IMR-90 (cell line): Measurements from ENCODE around the gene COL9A3. TPM values are rescaled to one million over a fixed set of nuclear protein-coding genes. Genes with fewer than 3 reads are reported as not detected.

Source experiments
- ATAC-seq: fragments of 200-7000 bp; cut with Tn5 transposase; 2 replicates; pipeline ENCODE4 v1.9.1; 2020; ENCODE audit warnings: low read depth, mild to moderate bottlenecking, moderate library complexity
- BruUV-seq: library from RNA; stranded (reverse); fragments of 400-500 nt; replicated peaks from 2 replicates; lab custom pipeline; 2021; lab: Mats Ljungman, UMichigan
- CTCF ChIA-PET: fragments of 300-600 bp; formaldehyde crosslinking; extraction: SDS; loops from one replicate; lab custom pipeline; 2021; ENCODE audit warnings: antibody characterized with exemption; lab: Yijun Ruan, JAX
- POLR2A ChIA-PET: fragments of 300-600 bp; sonication (Branson Sonifier 250); formaldehyde crosslinking; loops from one replicate; lab custom pipeline; 2022; ENCODE audit warnings: antibody characterized with exemption; ENCODE audit not compliant: unreplicated experiment; lab: Charles Lee
- DNase-seq: peaks from one replicate; pipeline ENCODE4 v3.0.0; 2013
- H2AFZ ChIP-seq: replicated peaks from 2 replicates; pipeline ENCODE3; 2013; ENCODE audit warnings: low read length, mild to moderate bottlenecking; ENCODE audit not compliant: poor library complexity
- H2AK5ac ChIP-seq: 2 replicates; pipeline ENCODE4 v1.6.1; 2013; ENCODE audit warnings: low read depth, low read length, inconsistent platforms
- H2AK9ac ChIP-seq: replicated peaks from 2 replicates; pipeline ENCODE3; 2013; ENCODE audit warnings: mild to moderate bottlenecking, low read depth, low read length, moderate library complexity; ENCODE audit not compliant: poor library complexity
- H2BK120ac ChIP-seq: 2 replicates; pipeline ENCODE4 v1.6.1; 2013; ENCODE audit warnings: low read depth, low read length, inconsistent platforms
- H2BK15ac ChIP-seq: 3 replicates; pipeline ENCODE4 v1.6.1; 2013; ENCODE audit warnings: low read depth, low read length, inconsistent platforms
- H2BK20ac ChIP-seq: 2 replicates; pipeline ENCODE4 v1.6.1; 2013; ENCODE audit warnings: low read depth, mild to moderate bottlenecking, inconsistent platforms, low read length, moderate library complexity
- H2BK5ac ChIP-seq: 2 replicates; pipeline ENCODE4 v1.6.1; 2013; ENCODE audit warnings: mild to moderate bottlenecking, low read depth, low read length, inconsistent platforms; ENCODE audit not compliant: poor library complexity, severe bottlenecking
- H3K14ac ChIP-seq: replicated peaks from 2 replicates; pipeline ENCODE4 v1.6.1; 2013; ENCODE audit warnings: low read depth, low read length, inconsistent platforms
- H3K18ac ChIP-seq: 2 replicates; pipeline ENCODE4 v1.6.1; 2013; ENCODE audit warnings: low read depth, low read length, control low read depth
- H3K23ac ChIP-seq: 2 replicates; pipeline ENCODE4 v1.6.1; 2013; ENCODE audit warnings: low read depth, low read length, inconsistent platforms
- H3K27ac ChIP-seq: 2 replicates; pipeline ENCODE4 v1.5.1; 2013; ENCODE audit warnings: mild to moderate bottlenecking, control low read depth, low read length; ENCODE audit not compliant: insufficient read depth
- H3K27me3 ChIP-seq: 2 replicates; pipeline ENCODE4 v1.6.1; 2013; ENCODE audit warnings: low read length; ENCODE audit not compliant: control insufficient read depth, insufficient read depth
- H3K36me3 ChIP-seq: 2 replicates; pipeline ENCODE4 v1.6.1; 2013; ENCODE audit warnings: low read length, mixed read lengths; ENCODE audit not compliant: control insufficient read depth, insufficient read depth
- H3K4ac ChIP-seq: 2 replicates; pipeline ENCODE4 v1.6.1; 2013; ENCODE audit warnings: low read depth, low read length, inconsistent platforms
- H3K4me1 ChIP-seq: 2 replicates; pipeline ENCODE4 v1.6.1; 2013; ENCODE audit warnings: low read length, mixed read lengths; ENCODE audit not compliant: control insufficient read depth, insufficient read depth
- H3K4me2 ChIP-seq: 2 replicates; pipeline ENCODE4 v1.6.1; 2013; ENCODE audit warnings: low read depth, mild to moderate bottlenecking, control low read depth, low read length, moderate library complexity
- H3K4me3 ChIP-seq: 2 replicates; pipeline ENCODE4 v1.5.1; 2013; ENCODE audit warnings: low read depth, mild to moderate bottlenecking, control low read depth, low read length, moderate library complexity; ENCODE audit not compliant: insufficient read depth
- H3K56ac ChIP-seq: 2 replicates; pipeline ENCODE4 v1.6.1; 2013; ENCODE audit warnings: low read length, inconsistent platforms; ENCODE audit not compliant: insufficient read depth; ENCODE audit errors: extremely low read depth
- H3K79me1 ChIP-seq, 2 experiments: 2 replicates each; pipeline ENCODE4 v1.6.1; 2013; ENCODE audit warnings: low read length in 2 of 2, inconsistent platforms in 1 of 2, low read depth in 1 of 2
- H3K9ac ChIP-seq: 2 replicates; pipeline ENCODE4 v1.6.1; 2013; ENCODE audit warnings: low read depth, low read length, control low read depth
- H3K9me1 ChIP-seq: 2 replicates; pipeline ENCODE4 v1.6.1; 2013; ENCODE audit warnings: low read length, inconsistent platforms; ENCODE audit not compliant: insufficient read depth
- H3K9me3 ChIP-seq: 2 replicates; pipeline ENCODE4 v1.6.1; 2013; ENCODE audit warnings: low read length; ENCODE audit not compliant: control insufficient read depth, insufficient read depth
- H4K20me1 ChIP-seq: 2 replicates; pipeline ENCODE4 v1.6.1; 2013; ENCODE audit warnings: low read length, inconsistent platforms; ENCODE audit not compliant: insufficient read depth
- H4K5ac ChIP-seq: 2 replicates; pipeline ENCODE4 v1.6.1; 2013; ENCODE audit warnings: mild to moderate bottlenecking, low read depth, low read length, control low read depth
- H4K8ac ChIP-seq, 2 experiments: 2 replicates each; pipeline ENCODE4 v1.6.1; 2013; ENCODE audit warnings: low read depth in 2 of 2, low read length in 2 of 2, control low read depth in 1 of 2, inconsistent platforms in 1 of 2
- H4K91ac ChIP-seq: 2 replicates; pipeline ENCODE4 v1.6.1; 2013; ENCODE audit warnings: low read depth, low read length, inconsistent platforms; ENCODE audit not compliant: insufficient read depth
- CHD1 ChIP-seq: IDR thresholded peaks from 2 replicates; pipeline ENCODE4 v1.6.1; 2012; ENCODE audit warnings: low read depth, low read length, improper control_type of control experiment
- CTCF ChIP-seq: conservative IDR thresholded peaks from 2 replicates; pipeline ENCODE4 v1.5.1; 2012; ENCODE audit warnings: mild to moderate bottlenecking, low read depth, low read length, improper control_type of control experiment
- ELK1 ChIP-seq: fragments of 150-350 bp; IDR thresholded peaks from 2 replicates; pipeline ENCODE4 v1.6.1; 2016; ENCODE audit warnings: low read depth, mild to moderate bottlenecking, low read length, moderate library complexity, borderline replicate concordance
- NFE2L2 ChIP-seq: fragments of 150-350 bp; IDR thresholded peaks from 2 replicates; pipeline ENCODE4 v1.6.1; 2016; ENCODE audit warnings: low read depth, mild to moderate bottlenecking, low read length
- RAD21 ChIP-seq: IDR thresholded peaks from 2 replicates; pipeline ENCODE4 v1.6.1; 2012; ENCODE audit warnings: low read length, improper control_type of control experiment
- SMC3 ChIP-seq: fragments of 150-350 bp; IDR thresholded peaks from 2 replicates; pipeline ENCODE4 v1.6.1; 2016; ENCODE audit warnings: low read depth, mild to moderate bottlenecking, antibody characterized with exemption, low read length, moderate library complexity
- WGBS, 2 experiments: methylation state at CpG; one replicate each; pipeline versions ENCODE4 v1.1.5 to v1.1.7; 2013; ENCODE audit warnings: missing lambda C conversion rate in 2 of 2; ENCODE audit not compliant: insufficient read length in 1 of 2; ENCODE audit errors: extremely low coverage in 2 of 2; 5-methylcytosine and 5-hydroxymethylcytosine counted together
- dilution Hi-C: fragments of 300-500 bp; cut with HindIII; formaldehyde crosslinking; loops from one replicate; pipeline ENCODE4 v1.14.3; 2018; ENCODE audit warnings: low sequenced_read_pairs; ENCODE audit not compliant: unreplicated experiment
- in situ Hi-C: fragments of 300-500 bp; cut with MboI; formaldehyde crosslinking; loops from 3 replicates; pipeline ENCODE4 v1.14.3; 2019; ENCODE audit warnings: low sequenced_read_pairs, inconsistent platforms, mixed read lengths
- intact Hi-C: fragments of 100-400 bp; cut with micrococcal nuclease; formaldehyde crosslinking; loops from 2 replicates; pipeline ENCODE4 v1.10.0; 2022
- polyA plus RNA-seq, 3 experiments: library from polyadenylated mRNA; depleted of rRNA; stranded (reverse); fragments of >200 nt; gene quantifications; 2 replicates each; pipeline ENCODE4 v1.2.3, GENCODE V29; 2012; ENCODE audit warnings: low replicate concordance in 1 of 3
- total RNA-seq: library from RNA; depleted of rRNA; stranded (reverse); fragments of >200 nt; gene quantifications from 2 replicates; pipeline ENCODE4 v1.2.3, GENCODE V29; 2012

Gene COL9A3
- total and polyA plus RNA-seq, 2 of the 4 experiments (the other 2 are of a cell fraction): 0.36 to 1.4 TPM

- peak; percentile 11 for DNase-seq
- Histone ChIP-seq H4K91ac (no peak overlapping the region), H2BK5ac (no peak overlapping the region), H2BK20ac (no peak overlapping the region), H3K9me1 (no peaks in the 10 kb centered on the region), H3K9ac (no peak overlapping the region), H4K8ac (no peak overlapping the region), H2AK5ac (0 out of 2 replicates have a peak overlapping the region, but pooled peaks have one; percentile 12), H3K23ac (no peak overlapping the region), H4K5ac (no peak overlapping the region), H4K20me1 (no peaks in the 10 kb centered on the region), H3K56ac (no peak overlapping the region), H3K4ac (no peak overlapping the region), H3K18ac (no peak overlapping the region), H3K4me3 (no peak overlapping the region), H3K4me1 (peaks cover 14% of the 10 kb centered on the region), H2AK9ac (no peak overlapping the region), H2BK15ac (no peak overlapping the region), H3K36me3 (no peaks in the 10 kb centered on the region), H3K27me3 (no peaks in the 10 kb centered on the region), H3K27ac (no peak overlapping the region), H3K4me2 (no peak overlapping the region), H2AFZ (peak overlapping the region; percentile 33), H3K79me1 (no peaks in the 10 kb centered on the region), H3K14ac (no peak overlapping the region), H2BK120ac (no peak overlapping the region), H3K9me3 (no peaks in the 10 kb centered on the region)
- CTCF ChIA-PET: no interaction called here
- 96% methylated on average over 9 of the region's 24 CpGs; no CpG with 5 or more reads in 1 of the 2 experiments for WGBS, 2 experiments
- POLR2A ChIA-PET: no interaction called here
- dilution Hi-C loops (no loop called here), intact Hi-C loops (no loop called here), in situ Hi-C loops (no loop called here)
- no TSS peak for BruUV-seq
- no peak; the same call in 1 of the 2 replicates for ATAC-seq
- TF ChIP-seq ELK1 (no peak), RAD21 (peak; percentile 51), CTCF (peak; percentile 38), NFE2L2 (no peak), SMC3 (peak; percentile 15; the same call in 1 of the 2 replicates), CHD1 (no peak)
Observed at GRCh38 chr20:62822788-62823651, 6.2 kb downstream of the COL9A3 start.
